HG03135 (cell line): ENCODE results near the gene COBL.

Experiments used
- ATAC-seq: cut with Tn5 transposase; IDR thresholded peaks from one replicate; pipeline ENCODE4 v1.9.1; 2021; ENCODE audit warnings: mild to moderate bottlenecking, moderate library complexity; ENCODE audit not compliant: unreplicated experiment

The COBL gene

GRCh38 chr7:51328351-51328801 is 11.8 kb upstream of the COBL start:
- no peak for ATAC-seq

GRCh38 chr7:51327287-51327717 is 10.7 kb upstream of the COBL start:
- ATAC-seq = no peak

- no peak for ATAC-seq
These were observed 10.2 kb upstream of the COBL start for GRCh38 chr7:51326656-51327286.

GRCh38 chr7:51325908-51326307 is 9.3 kb upstream of the COBL start:
- no peak for ATAC-seq

GRCh38 chr7:51325261-51325676 is 8.7 kb upstream of the COBL start:
- ATAC-seq = no peak

GRCh38 chr7:51324206-51324898 is 7.7 kb upstream of the COBL start:
- no peak for ATAC-seq

- no peak for ATAC-seq
These were observed 5.4 kb upstream of the COBL start for GRCh38 chr7:51321961-51322515.

GRCh38 chr7:51318886-51319579 is 2.4 kb upstream of the COBL start:
- no peak for ATAC-seq

GRCh38 chr7:51318001-51318400 is 1.4 kb upstream of the COBL start:
- ATAC-seq = no peak

- no peak for ATAC-seq
These were observed 937 bp upstream of the COBL start for GRCh38 chr7:51317582-51317910.

- ATAC-seq = no peak
These were observed 345 bp downstream of the COBL start for GRCh38 chr7:51316262-51316665.

GRCh38 chr7:51315393-51316261 is 982 bp downstream of the COBL start:
- no peak for ATAC-seq

- ATAC-seq = no peak
These were observed 1.9 kb downstream of the COBL start for GRCh38 chr7:51314726-51315125.

GRCh38 chr7:51313738-51314425 is 2.7 kb downstream of the COBL start:
- ATAC-seq = no peak

- no peak for ATAC-seq
These were observed 3.5 kb downstream of the COBL start for GRCh38 chr7:51312951-51313737.

GRCh38 chr7:51311166-51311565 is 5.4 kb downstream of the COBL start:
- no peak for ATAC-seq

GRCh38 chr7:51310131-51310583 is 6.5 kb downstream of the COBL start:
- ATAC-seq = no peak

GRCh38 chr7:51309361-51310130 is 7.1 kb downstream of the COBL start:
- ATAC-seq = no peak

GRCh38 chr7:51308696-51309095 is 7.9 kb downstream of the COBL start:
- ATAC-seq = no peak
